SH-SY5Y (cell line): ENCODE measurements around the gene ADAMTS2.

Experiments
- GATA2 ChIP-seq: IDR thresholded peaks from 2 replicates; pipeline ENCODE4 v1.6.1; 2011; ENCODE audit warnings: mild to moderate bottlenecking, low read depth, low read length
- GATA3 ChIP-seq: IDR thresholded peaks from 2 replicates; pipeline ENCODE4 v1.6.1; 2011; ENCODE audit warnings: low read depth, mild to moderate bottlenecking, low read length, moderate library complexity

Gene ADAMTS2

GRCh38 chr5:179239256-179240135 is 105.8 kb downstream of the ADAMTS2 start:
- TF ChIP-seq GATA2 (no peak), GATA3 (no peak)

DNA sequence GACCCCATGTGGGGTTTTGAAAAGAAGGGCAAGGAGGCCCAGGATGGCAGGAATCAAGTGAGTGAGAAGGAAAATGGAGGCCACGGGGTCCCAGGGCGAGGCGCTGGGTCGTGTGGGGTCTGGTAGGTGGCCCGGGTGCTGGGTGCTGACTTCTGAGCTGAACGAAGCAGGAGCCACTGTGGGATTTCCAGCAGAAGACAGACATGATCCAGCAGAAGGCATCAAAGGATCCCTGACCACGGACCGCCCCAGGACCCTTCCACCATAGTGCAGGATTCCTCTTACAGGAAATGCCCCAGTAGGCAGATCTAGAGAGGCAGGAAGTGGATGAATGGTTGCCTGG is 106.7 kb downstream of the ADAMTS2 start:
- TF ChIP-seq GATA3 (no peak), GATA2 (no peak)

DNA sequence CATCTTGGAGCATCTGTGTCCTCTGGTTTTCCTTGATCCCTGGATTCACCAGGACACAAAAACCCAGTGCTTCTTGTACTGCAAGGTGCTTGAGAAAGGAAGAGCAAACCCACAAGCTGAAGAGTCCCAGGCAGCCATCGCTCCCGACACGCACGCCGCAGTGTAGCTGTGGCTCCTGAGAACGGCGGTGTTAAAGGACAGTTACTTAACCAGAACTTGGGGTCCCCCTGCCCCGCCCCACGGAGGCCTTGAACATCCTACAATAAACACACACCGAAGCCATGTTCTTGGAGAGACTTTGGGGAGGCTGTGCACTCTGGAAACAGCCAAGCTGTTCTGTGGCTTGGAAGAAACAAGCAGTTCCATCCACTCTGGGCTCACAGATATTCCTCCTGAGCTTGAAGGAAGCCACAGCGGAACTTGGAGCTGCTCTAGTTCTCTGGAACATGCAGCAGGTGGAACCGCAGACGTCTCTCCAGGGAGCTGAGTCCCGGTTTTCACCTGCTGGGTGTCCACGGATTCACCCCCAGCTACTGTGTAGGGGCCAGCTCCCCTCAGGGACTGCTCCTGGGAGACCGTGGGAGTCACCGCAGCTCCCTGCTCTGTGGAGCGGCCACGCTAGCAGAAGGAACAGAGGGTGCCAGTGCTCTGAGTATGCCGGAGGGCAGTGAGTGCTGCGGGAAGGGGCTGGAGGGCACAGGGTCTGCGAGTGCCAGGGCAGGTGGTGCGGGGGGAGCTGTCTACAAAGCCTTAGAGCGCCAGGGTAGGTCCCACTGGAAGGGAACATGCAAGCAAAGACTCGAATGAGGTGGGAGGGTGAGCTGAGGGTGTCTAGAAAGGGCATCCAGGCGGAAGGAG is 107.3 kb downstream of the ADAMTS2 start:
- no peak for TF ChIP-seq GATA2

GRCh38 chr5:179235416-179236400 is 109.6 kb downstream of the ADAMTS2 start:
- TF ChIP-seq GATA3: no peak

DNA sequence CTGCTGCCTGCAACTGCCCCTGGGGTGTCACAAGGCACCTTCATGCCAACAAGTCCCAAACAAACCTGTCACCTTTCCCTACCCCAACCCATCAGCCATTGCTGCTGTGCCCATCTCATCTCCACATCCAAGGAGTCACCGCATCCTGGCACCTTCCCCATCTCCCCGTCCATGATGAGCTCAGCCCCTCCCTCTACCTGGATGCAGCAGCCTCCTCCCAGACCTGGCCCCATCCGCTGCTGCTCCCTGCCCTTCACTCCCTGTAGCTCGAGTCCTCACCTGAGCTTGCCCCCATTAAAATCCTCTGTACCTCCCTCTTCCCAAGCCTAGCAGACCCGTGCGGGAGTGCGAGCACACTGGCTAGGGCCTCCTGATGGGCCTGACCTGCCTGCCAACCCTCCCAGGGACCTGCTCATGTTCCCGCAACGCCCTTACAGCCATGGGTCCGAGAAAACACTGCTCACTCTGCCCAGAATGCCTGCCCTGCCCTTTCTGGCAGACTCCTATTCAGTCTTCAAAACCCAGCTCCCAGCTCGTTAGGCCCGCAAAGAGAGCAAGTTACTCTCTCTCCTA is 110.6 kb downstream of the ADAMTS2 start:
- TF ChIP-seq GATA3 (no peak), GATA2 (no peak)

GRCh38 chr5:179233909-179234562 is 111.2 kb downstream of the ADAMTS2 start:
- TF ChIP-seq GATA2: peak; percentile 38; the same call in 1 of the 2 replicates
- TF ChIP-seq GATA3: no peak

DNA sequence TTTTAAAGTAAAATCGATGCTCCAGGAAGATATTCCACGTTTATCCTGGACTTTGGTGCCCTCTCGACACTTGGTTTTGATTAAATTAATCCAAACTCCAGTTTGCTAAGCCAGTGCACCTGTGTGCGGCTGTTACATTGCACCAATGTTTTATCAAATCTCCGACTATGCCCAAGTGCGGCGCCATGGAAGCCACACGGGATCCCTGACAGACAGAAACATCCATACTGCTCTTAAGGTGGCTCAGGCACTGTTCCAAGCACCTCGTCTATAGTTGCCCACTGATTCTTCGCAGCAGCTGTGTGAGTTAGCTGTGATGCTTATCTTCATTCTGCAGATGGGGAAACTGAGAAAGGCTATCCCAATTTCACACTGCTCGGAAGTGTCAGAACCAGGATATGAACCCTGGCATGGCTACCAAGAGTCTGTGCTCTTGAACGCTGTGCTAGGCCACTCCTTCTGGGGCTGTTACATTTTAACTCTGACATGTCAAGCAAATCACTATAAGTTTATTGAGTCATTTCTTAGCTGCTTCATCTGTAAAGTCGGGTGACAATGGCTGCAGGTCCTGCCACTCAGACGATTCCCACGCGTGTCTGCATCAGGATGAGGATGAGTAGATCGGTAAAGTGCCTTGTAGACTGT is 113.0 kb downstream of the ADAMTS2 start:
- TF ChIP-seq GATA3: no peak
- no peak for TF ChIP-seq GATA2

DNA sequence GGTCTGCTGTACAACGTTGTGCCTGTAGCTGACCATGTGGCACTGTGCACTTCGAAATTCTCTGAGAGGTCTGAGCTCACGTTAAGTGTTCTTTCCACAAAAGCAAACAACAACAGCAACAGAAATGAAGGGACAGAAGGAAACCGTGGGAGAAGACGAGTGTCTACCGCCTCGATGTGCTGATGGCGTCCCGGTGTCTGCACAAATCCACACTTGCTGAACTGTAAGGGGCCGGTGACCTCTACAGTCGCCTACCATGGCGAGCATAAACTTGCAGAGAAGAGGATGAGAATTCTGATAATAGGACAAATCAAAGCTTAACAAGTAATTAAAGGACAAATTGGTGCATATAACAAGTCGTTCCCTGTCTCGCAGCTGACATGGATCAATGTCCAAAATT is 114.0 kb downstream of the ADAMTS2 start:
- no peak for TF ChIP-seq GATA3
- no peak for TF ChIP-seq GATA2

GRCh38 chr5:179230061-179230461 is 115.2 kb downstream of the ADAMTS2 start:
- no peak for TF ChIP-seq GATA3
- no peak for TF ChIP-seq GATA2

DNA sequence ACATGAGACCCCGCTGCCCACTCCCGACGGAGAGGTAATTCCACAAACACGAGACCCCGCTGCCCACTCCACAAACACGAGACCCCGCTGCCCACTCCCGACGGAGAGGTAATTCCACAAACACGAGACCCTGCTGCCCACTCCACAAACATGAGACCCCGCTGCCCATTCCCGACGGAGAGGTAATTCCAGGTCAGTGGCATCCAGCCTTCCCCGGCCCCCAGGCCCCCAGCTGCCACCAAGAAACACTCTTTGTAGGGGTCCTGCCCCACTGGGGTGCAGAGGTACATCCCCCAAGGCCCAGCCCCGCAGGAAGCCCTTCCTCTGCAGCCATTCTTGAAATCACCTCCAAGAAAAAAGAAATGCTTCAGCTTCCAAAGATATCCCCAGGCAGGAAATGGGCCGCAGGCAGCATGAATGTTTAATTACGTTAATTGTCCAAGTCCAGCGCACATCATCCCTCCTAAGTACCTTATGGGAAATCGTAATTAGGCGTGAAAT is 115.9 kb downstream of the ADAMTS2 start:
- no peak for TF ChIP-seq GATA3
- TF ChIP-seq GATA2: no peak

DNA sequence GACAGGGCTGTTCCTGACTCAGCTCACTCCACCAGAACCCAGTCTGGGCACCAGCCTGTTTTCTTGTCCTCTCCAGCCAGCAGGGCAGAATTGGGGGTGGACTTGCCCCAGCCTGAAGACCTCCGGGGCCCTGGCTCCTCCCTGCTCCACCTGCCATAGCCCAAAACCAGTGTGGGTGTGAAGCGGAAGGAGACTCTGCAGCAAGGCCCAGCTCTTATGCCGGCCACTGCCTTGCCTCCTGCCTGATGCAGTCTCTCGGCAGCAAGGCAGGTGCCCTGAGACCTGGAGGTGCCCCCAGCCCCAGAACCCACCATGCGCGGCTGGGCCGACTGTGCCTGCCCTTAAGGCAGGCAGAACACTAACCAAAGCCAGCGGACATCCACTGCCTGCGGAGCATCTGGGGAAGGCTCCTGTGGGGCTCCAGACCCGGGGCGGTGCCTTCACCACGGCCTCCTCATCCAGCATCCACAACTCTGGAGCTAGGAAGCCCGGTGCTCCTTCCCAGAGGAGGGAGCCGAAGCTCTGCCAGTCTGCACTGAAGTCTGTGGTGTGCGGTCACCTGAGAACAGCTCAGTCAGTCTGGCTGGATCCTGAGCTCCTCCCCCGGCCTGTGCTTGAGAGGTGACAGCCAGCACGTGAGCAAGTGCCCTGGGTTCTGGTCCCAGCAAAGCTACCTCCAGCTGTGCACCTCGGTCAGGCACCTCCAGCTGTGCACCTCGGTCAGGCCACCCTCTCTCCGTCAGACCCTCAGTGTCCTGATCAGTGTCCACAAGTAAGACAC is 116.7 kb downstream of the ADAMTS2 start:
- TF ChIP-seq GATA2 (no peak), GATA3 (no peak)
